Measurements from ENCODE around the gene SKI. TPM values are rescaled to one million over a fixed set of nuclear protein-coding genes. Genes with fewer than 3 reads are reported as not detected.

The SKI gene
- total RNA-seq, 1 donor from 2014 or later: 66.2 TPM

- no peaks in the 10 kb centered on the region for H3K27me3 Mint-ChIP-seq (ENCODE audit: low read depth, unreplicated experiment)
- Histone ChIP-seq H3K9ac (ENCODE audit: low read length) (peak overlapping the region; percentile 88), H3K36me3 (ENCODE audit: insufficient read depth, low read length) (no peaks in the 10 kb centered on the region), H2AFZ (ENCODE audit: low read depth, low read length) (no peak overlapping the region), H3K4me2 (ENCODE audit: low read length) (peak overlapping the region; percentile 95), H4K20me1 (ENCODE audit: insufficient read depth, low read length) (peaks cover 50% of the 10 kb centered on the region), H3K79me2 (ENCODE audit: insufficient read depth, low read length) (peaks cover 51% of the 10 kb centered on the region), H3K4me3 (ENCODE audit: insufficient read depth, low read depth, low read length) (peak overlapping the region; percentile 91), H3K27me3 (ENCODE audit: insufficient read depth, low read length) (no peaks in the 10 kb centered on the region), H3K4me1 (ENCODE audit: insufficient read depth, low read length) (peaks cover 35% of the 10 kb centered on the region), H3K27ac (ENCODE audit: low read depth, low read length) (peak overlapping the region; percentile 54), H3K9me3 (ENCODE audit: insufficient read depth, low read depth, low read length) (no peaks in the 10 kb centered on the region)
- FAIRE-seq: no peak
- peaks cover 28% of the 10 kb centered on the region for H3K4me1 Mint-ChIP-seq (ENCODE audit: low read depth, unreplicated experiment)
- peak overlapping the region; percentile 92 for H3K4me3 Mint-ChIP-seq (ENCODE audit: unreplicated experiment)
- no peaks in the 10 kb centered on the region for H3K9me3 Mint-ChIP-seq (ENCODE audit: unreplicated experiment)
- DNase-seq (ENCODE audit: low read depth): no peak
- TF ChIP-seq CTCF (IDR thresholded peaks at IDR 0.05; ENCODE audit: insufficient read depth, low read depth, low read length) (no peak), EZH2 (IDR thresholded peaks at IDR 0.05; ENCODE audit: insufficient read depth, low read length) (no peak)
- peaks cover 6% of the 10 kb centered on the region for H3K36me3 Mint-ChIP-seq (ENCODE audit: low read depth, unreplicated experiment)
- H3K27ac Mint-ChIP-seq (ENCODE audit: unreplicated experiment): peak overlapping the region; percentile 71
Measured at GRCh38 chr1:2228694-2229036, 546 bp downstream of the SKI start.

DNA sequence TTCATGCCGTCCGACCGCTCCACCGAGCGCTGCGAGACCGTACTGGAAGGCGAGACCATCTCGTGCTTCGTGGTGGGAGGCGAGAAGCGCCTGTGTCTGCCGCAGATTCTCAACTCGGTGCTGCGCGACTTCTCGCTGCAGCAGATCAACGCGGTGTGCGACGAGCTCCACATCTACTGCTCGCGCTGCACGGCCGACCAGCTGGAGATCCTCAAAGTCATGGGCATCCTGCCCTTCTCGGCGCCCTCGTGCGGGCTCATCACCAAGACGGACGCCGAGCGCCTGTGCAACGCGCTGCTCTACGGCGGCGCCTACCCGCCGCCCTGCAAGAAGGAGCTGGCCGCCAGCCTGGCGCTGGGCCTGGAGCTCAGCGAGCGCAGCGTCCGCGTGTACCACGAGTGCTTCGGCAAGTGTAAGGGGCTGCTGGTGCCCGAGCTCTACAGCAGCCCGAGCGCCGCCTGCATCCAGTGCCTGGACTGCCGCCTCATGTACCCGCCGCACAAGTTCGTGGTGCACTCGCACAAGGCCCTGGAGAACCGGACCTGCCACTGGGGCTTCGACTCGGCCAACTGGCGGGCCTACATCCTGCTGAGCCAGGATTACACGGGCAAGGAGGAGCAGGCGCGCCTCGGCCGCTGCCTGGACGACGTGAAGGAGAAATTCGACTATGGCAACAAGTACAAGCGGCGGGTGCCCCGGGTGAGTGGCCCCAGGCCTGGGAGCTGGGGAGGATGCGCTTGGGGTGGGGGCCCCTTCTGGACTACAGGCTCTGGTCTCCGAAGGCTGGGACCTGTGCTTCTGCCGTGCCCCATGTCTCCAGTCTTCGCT lies 1.1 kb downstream of the SKI start:
- H3K27me3 ChIP-seq (ENCODE audit: insufficient read depth, low read length): no peaks in the 10 kb centered on the region
- peaks cover 6% of the 10 kb centered on the region for H3K36me3 Mint-ChIP-seq (ENCODE audit: low read depth, unreplicated experiment)
- peak overlapping the region; percentile 95 for H3K4me2 ChIP-seq (ENCODE audit: low read length)
- peak overlapping the region; percentile 91 for H3K4me3 ChIP-seq (ENCODE audit: insufficient read depth, low read depth, low read length)
- H2AFZ ChIP-seq (ENCODE audit: low read depth, low read length): no peak overlapping the region
- H3K27me3 Mint-ChIP-seq (ENCODE audit: low read depth, unreplicated experiment): no peaks in the 10 kb centered on the region
- H3K27ac Mint-ChIP-seq (ENCODE audit: unreplicated experiment): peak overlapping the region; percentile 71
- no peaks in the 10 kb centered on the region for H3K9me3 ChIP-seq (ENCODE audit: insufficient read depth, low read depth, low read length)
- peak overlapping the region; percentile 54 for H3K27ac ChIP-seq (ENCODE audit: low read depth, low read length)
- peaks cover 55% of the 10 kb centered on the region for H4K20me1 ChIP-seq (ENCODE audit: insufficient read depth, low read length)
- peaks cover 29% of the 10 kb centered on the region for H3K4me1 Mint-ChIP-seq (ENCODE audit: low read depth, unreplicated experiment)
- H3K9ac ChIP-seq (ENCODE audit: low read length): peak overlapping the region; percentile 88
- no peaks in the 10 kb centered on the region for H3K36me3 ChIP-seq (ENCODE audit: insufficient read depth, low read length)
- H3K9me3 Mint-ChIP-seq (ENCODE audit: unreplicated experiment): no peaks in the 10 kb centered on the region
- H3K4me1 ChIP-seq (ENCODE audit: insufficient read depth, low read length): peaks cover 41% of the 10 kb centered on the region
- DNase-seq (ENCODE audit: low read depth): peak; percentile 44
- no peak for FAIRE-seq
- peaks cover 57% of the 10 kb centered on the region for H3K79me2 ChIP-seq (ENCODE audit: insufficient read depth, low read length)
- peak overlapping the region; percentile 92 for H3K4me3 Mint-ChIP-seq (ENCODE audit: unreplicated experiment)
- no peak for TF ChIP-seq CTCF (IDR thresholded peaks at IDR 0.05; ENCODE audit: insufficient read depth, low read depth, low read length)
- no peak for TF ChIP-seq EZH2 (IDR thresholded peaks at IDR 0.05; ENCODE audit: insufficient read depth, low read length)

Measured in astrocyte (in vitro differentiated cells and primary cell).